Muscle of leg (tissue), 16 donors: ENCODE results near the gene TRIM61. TPM values are rescaled to one million over a fixed set of nuclear protein-coding genes. Genes with fewer than 3 reads are reported as not detected.
A peak's percentile ranks its signal among the peaks of the same experiment; 100 is the strongest.
"Not testable (repeated sequence)": the region's sequence is repeated elsewhere in the genome, so short reads cannot be mapped to it uniquely, and the experiment has no call there.

Experiments
- DNase-seq: peaks from one replicate; pipeline ENCODE4 v3.0.0; 2013
- H3K27ac ChIP-seq: one replicate; pipeline ENCODE4 v1.5.1; 2013; ENCODE audit warnings: mild to moderate bottlenecking, low read length, control low read depth
- H3K27me3 ChIP-seq: one replicate; pipeline ENCODE4 v1.6.1; 2013; ENCODE audit warnings: low read length; ENCODE audit not compliant: control insufficient read depth, insufficient read depth
- H3K36me3 ChIP-seq: one replicate; pipeline ENCODE4 v1.6.1; 2013; ENCODE audit warnings: low read length; ENCODE audit not compliant: control insufficient read depth, insufficient read depth
- H3K4me1 ChIP-seq: one replicate; pipeline ENCODE4 v1.6.1; 2013; ENCODE audit warnings: low read length; ENCODE audit not compliant: control insufficient read depth, insufficient read depth
- H3K4me3 ChIP-seq: one replicate; pipeline ENCODE4 v1.5.1; 2013; ENCODE audit warnings: low read length, control low read depth
- H3K9me3 ChIP-seq: replicated peaks from 2 replicates; pipeline ENCODE4 v1.6.1; 2013; ENCODE audit warnings: low read depth, low read length; ENCODE audit not compliant: control insufficient read depth
- WGBS: methylation state at CpG from one replicate; pipeline ENCODE4 v1.1.5; 2013; ENCODE audit warnings: missing lambda C conversion rate; ENCODE audit not compliant: insufficient coverage; 5-methylcytosine and 5-hydroxymethylcytosine counted together
- long read RNA-seq, 11 donors: transcript quantifications; one replicate each; lab custom pipeline, GENCODE V29; 2026
- polyA plus RNA-seq, 8 donors: library from polyadenylated mRNA; unstranded; fragments of 120-200 nt; gene quantifications; one replicate each; pipeline versions ENCODE4 v1.2.1 to v1.2.3, GENCODE V29; 2013; ENCODE audit warnings: inconsistent platforms in 1 of 8, low replicate concordance in 1 of 8; ENCODE audit not compliant: insufficient read length in 8 of 8, insufficient read depth in 1 of 8
- total RNA-seq: library from RNA; stranded (reverse); fragments of 120-200 nt; gene quantifications from one replicate; pipeline ENCODE4 v1.2.4, GENCODE V29; 2013

TRIM61 gene
- total RNA-seq (2.1 TPM), polyA plus RNA-seq (1 to 10 TPM; 1.9 to 4.6 (median 3.5) TPM)
- long read RNA-seq, donor 1: 0 reads
- long read RNA-seq, donor 2: 0 reads
- long read RNA-seq, donor 3: 0 reads
- long read RNA-seq, donor 4: 0 reads
- long read RNA-seq, donor 5: 0 reads
- long read RNA-seq, donor 6: 0 reads
- long read RNA-seq, donor 7, partial matches to known transcripts: 87 of 87 reads
- long read RNA-seq, donor 7, other reads (novel, unspliced or antisense): 0 of 87 reads
- long read RNA-seq, donor 8: 0 reads
- long read RNA-seq, donor 9: 0 reads
- long read RNA-seq, donor 10: 0 reads
- long read RNA-seq, donor 11: 0 reads

DNA sequence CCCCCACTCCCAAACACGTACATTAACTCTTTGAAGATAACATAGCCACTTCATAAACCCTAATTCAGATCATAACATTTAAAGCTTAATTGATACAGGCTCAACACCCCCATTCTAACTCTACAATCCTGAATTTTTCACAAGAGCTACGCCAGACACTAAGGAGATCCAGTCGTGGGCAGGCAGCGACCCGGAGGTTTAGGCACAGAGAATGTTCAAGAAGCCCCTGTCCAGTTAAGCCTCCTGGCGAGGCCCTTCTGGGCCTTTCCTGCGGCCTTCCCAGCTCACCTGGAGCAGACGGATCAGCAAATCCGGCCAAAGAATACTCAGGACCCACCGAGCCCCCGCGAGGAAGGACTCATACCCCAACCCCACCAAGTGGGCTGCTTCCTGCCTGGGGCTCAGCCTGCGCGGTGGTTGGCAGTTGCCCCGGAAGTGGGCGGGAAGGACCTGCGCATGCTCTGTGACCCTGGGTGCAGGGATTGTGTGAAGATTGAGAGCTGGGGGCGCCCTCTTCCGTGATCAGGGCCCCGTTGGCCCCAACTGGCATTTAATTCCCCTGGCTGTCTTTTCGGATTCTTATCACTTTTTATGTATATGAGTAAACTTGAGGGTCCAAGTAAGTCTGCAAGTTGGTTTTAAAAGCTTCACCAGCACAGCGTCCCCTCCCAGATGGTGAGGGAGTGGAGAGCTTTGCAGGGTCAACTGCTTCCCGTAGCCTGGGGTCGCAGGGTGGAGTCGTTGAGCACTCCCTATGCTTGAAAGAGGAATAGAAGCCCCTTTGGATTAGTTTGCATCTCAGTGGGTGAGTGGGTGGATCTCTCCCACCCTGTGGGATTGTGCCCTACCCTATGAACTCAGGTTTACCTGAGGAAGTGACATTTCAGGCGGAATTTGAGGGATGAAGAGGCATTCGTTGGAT lies at the start of gene TRIM61:
TSS of gene TRIM61 (minus strand) at position 415 of the 922 bp plus-strand sequence. CDS start 7,655 bp downstream, outside the sequence.
- peak within 1 kb of the TSS; percentile 81 for H3K4me3 ChIP-seq
- no peaks in the 10 kb centered on the region for H3K9me3 ChIP-seq
- WGBS: 20% methylated on average over 15 of the region's 27 CpGs
- peaks cover 4% of the 10 kb centered on the region for H3K36me3 ChIP-seq
- peak within 1 kb of the TSS; percentile 71 for H3K27ac ChIP-seq
- peak; percentile 79 for DNase-seq
- H3K4me1 ChIP-seq: peaks cover 4% of the 10 kb centered on the region
- H3K27me3 ChIP-seq: no peaks in the 10 kb centered on the region

GRCh38 chr4:165025782-165026181 lies 48.3 kb upstream of the TRIM61 start:
- H3K27me3 ChIP-seq, H3K4me1 ChIP-seq, H3K4me3 ChIP-seq, H3K27ac ChIP-seq, DNase-seq, H3K9me3 ChIP-seq, H3K36me3 ChIP-seq: not testable (repeated sequence)
- WGBS: no CpG with 5 or more reads among the region's 8 CpGs

- not testable (repeated sequence) for H3K9me3 ChIP-seq, H3K4me1 ChIP-seq, H3K27me3 ChIP-seq, H3K36me3 ChIP-seq, H3K4me3 ChIP-seq, DNase-seq, H3K27ac ChIP-seq
- WGBS: 88% methylated on average over 6 of the region's 30 CpGs
Observed at GRCh38 chr4:165019995-165020394, 42.5 kb upstream of the TRIM61 start.

GRCh38 chr4:165016971-165017370 lies 39.5 kb upstream of the TRIM61 start:
- WGBS: 43% methylated on average over 2 of the region's 5 CpGs

GRCh38 chr4:165013691-165014090 lies 36.2 kb upstream of the TRIM61 start:
- Histone ChIP-seq H3K27me3 (no peaks in the 10 kb centered on the region), H3K36me3 (no peaks in the 10 kb centered on the region), H3K4me3 (no peak overlapping the region), H3K4me1 (no peaks in the 10 kb centered on the region), H3K9me3 (no peaks in the 10 kb centered on the region), H3K27ac (no peak overlapping the region)
- DNase-seq: no peak

More at GRCh38 chr4:165016971-165017370, 39.5 kb upstream of the TRIM61 start:
- no peak overlapping the region for H3K27ac ChIP-seq
- H3K36me3 ChIP-seq: no peaks in the 10 kb centered on the region
- H3K4me1 ChIP-seq: no peaks in the 10 kb centered on the region
- H3K9me3 ChIP-seq: no peaks in the 10 kb centered on the region
- no peak for DNase-seq
- no peaks in the 10 kb centered on the region for H3K27me3 ChIP-seq
- H3K4me3 ChIP-seq: no peak overlapping the region

GRCh38 chr4:165011403-165011802 lies 33.9 kb upstream of the TRIM61 start:
- no peak for DNase-seq
- no peak overlapping the region for H3K4me3 ChIP-seq
- WGBS: 86% methylated on average over 4 of the region's 5 CpGs

GRCh38 chr4:165010991-165011390 lies 33.5 kb upstream of the TRIM61 start:
- H3K36me3 ChIP-seq: no peaks in the 10 kb centered on the region
- DNase-seq: no peak
- H3K9me3 ChIP-seq: no peaks in the 10 kb centered on the region
- no peaks in the 10 kb centered on the region for H3K4me1 ChIP-seq
- 52% methylated on average over 3 of the region's 8 CpGs for WGBS
- H3K27ac ChIP-seq: no peak overlapping the region
- H3K27me3 ChIP-seq: no peaks in the 10 kb centered on the region
- H3K4me3 ChIP-seq: no peak overlapping the region

More at GRCh38 chr4:165011403-165011802, 33.9 kb upstream of the TRIM61 start:
- H3K27me3 ChIP-seq: no peaks in the 10 kb centered on the region
- no peaks in the 10 kb centered on the region for H3K36me3 ChIP-seq
- no peak overlapping the region for H3K27ac ChIP-seq
- no peaks in the 10 kb centered on the region for H3K4me1 ChIP-seq
- no peaks in the 10 kb centered on the region for H3K9me3 ChIP-seq

- Histone ChIP-seq H3K27ac (no peak overlapping the region), H3K4me1 (no peaks in the 10 kb centered on the region), H3K9me3 (no peaks in the 10 kb centered on the region), H3K27me3 (no peaks in the 10 kb centered on the region), H3K36me3 (no peaks in the 10 kb centered on the region), H3K4me3 (no peak overlapping the region)
- DNase-seq: no peak
- WGBS: 85% methylated on average over 2 of the region's 2 CpGs
Observed at GRCh38 chr4:165010487-165010886, 33.0 kb upstream of the TRIM61 start.

DNA sequence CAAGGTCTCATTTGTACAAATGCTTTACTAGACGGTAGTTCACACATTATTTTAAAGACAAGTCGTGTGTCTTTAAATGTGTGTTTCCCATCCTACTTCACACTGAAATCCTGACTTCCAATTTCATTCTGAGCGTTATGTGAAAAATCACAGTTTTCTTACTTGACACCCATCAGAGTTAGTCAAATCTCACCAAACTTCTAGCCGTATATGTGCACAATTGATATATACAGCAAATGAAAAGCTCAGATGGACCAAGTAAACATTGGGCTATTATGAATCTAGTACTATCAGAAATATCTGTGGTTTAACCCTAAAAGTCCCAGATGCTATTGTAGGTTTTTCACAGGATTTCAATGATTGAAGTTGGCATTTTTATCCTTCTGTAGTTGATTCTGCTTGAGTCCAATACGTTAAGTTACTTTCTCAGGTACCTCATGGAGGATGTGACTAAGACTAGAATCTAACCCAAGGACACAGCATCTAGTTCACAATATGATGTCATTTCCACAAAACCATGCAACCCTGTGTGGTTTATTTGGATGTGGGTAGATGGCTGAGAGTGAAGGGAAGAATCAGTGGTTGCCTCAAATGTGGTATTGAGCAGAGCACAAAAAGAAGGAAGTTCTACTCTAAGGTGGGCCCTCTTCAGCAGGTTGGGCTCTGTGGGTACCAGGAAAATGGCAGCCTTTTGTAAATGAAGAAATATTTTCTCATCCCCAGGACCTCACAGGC lies 32.2 kb upstream of the TRIM61 start:
- WGBS: 83% methylated on average over 1 of the region's 5 CpGs
- H3K9me3 ChIP-seq: no peaks in the 10 kb centered on the region
- no peaks in the 10 kb centered on the region for H3K27me3 ChIP-seq
- no peak for DNase-seq
- no peaks in the 10 kb centered on the region for H3K36me3 ChIP-seq
- no peak overlapping the region for H3K27ac ChIP-seq
- no peaks in the 10 kb centered on the region for H3K4me1 ChIP-seq
- no peak overlapping the region for H3K4me3 ChIP-seq

DNA sequence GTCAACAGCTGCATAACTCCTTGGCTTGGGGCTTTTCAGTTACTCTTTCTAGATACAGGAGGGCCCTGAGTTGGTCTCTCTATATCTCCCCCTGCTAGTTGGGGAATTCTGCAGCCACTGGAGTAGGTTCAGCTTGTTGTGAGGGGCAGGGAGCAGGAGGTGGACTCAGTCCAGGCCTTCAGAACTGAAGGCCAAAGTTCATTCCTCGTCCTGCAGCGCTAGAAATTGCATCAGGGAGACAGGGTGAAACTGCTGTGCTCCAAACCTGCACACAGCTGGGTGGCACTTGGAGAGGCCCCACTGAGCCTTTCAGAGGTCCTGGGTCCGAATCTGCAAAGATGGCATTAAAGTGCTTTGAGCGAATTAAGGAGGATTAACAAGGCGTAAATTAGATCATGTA lies 29.4 kb upstream of the TRIM61 start:
- H3K9me3 ChIP-seq: no peaks in the 10 kb centered on the region
- no peaks in the 10 kb centered on the region for H3K36me3 ChIP-seq
- no peak for DNase-seq
- 80% methylated on average over 4 of the region's 5 CpGs for WGBS
- H3K4me3 ChIP-seq: no peak overlapping the region
- no peaks in the 10 kb centered on the region for H3K4me1 ChIP-seq
- H3K27ac ChIP-seq: no peak overlapping the region
- H3K27me3 ChIP-seq: no peaks in the 10 kb centered on the region
